SH-SY5Y (cell line): Measurements from ENCODE around the gene FMO1.

Experiments
- GATA2 ChIP-seq: IDR thresholded peaks from 2 replicates; pipeline ENCODE4 v1.6.1; 2011; ENCODE audit warnings: mild to moderate bottlenecking, low read depth, low read length
- GATA3 ChIP-seq: IDR thresholded peaks from 2 replicates; pipeline ENCODE4 v1.6.1; 2011; ENCODE audit warnings: low read depth, mild to moderate bottlenecking, low read length, moderate library complexity

FMO1 gene

GRCh38 chr1:171292799-171293198 is 44.5 kb downstream of the FMO1 start:
- TF ChIP-seq GATA3 (no peak), GATA2 (no peak)

- no peak for TF ChIP-seq GATA3
These were observed 47.5 kb downstream of the FMO1 start for GRCh38 chr1:171295821-171296220.

- no peak for TF ChIP-seq GATA3
- TF ChIP-seq GATA2, result no peak
These were observed 48.6 kb downstream of the FMO1 start for GRCh38 chr1:171296897-171297296.

GRCh38 chr1:171298696-171299095 is 50.4 kb downstream of the FMO1 start:
- TF ChIP-seq GATA2, result no peak
- TF ChIP-seq GATA3, result no peak

GRCh38 chr1:171299342-171299741 is 51.0 kb downstream of the FMO1 start:
- TF ChIP-seq GATA3 (no peak), GATA2 (no peak)

GRCh38 chr1:171300401-171300800 is 52.1 kb downstream of the FMO1 start:
- TF ChIP-seq GATA3 (no peak), GATA2 (no peak)

- TF ChIP-seq GATA3 (no peak), GATA2 (no peak)
These were observed 62.4 kb downstream of the FMO1 start for GRCh38 chr1:171310661-171311087.

- TF ChIP-seq GATA3 (no peak), GATA2 (no peak)
These were observed 63.7 kb downstream of the FMO1 start for GRCh38 chr1:171311771-171312558.

- TF ChIP-seq GATA3 (no peak), GATA2 (no peak)
These were observed 65.1 kb downstream of the FMO1 start for GRCh38 chr1:171313319-171313834.

- no peak for TF ChIP-seq GATA3
- no peak for TF ChIP-seq GATA2
These were observed 65.6 kb downstream of the FMO1 start, which contains the start of gene FMO4 for GRCh38 chr1:171313835-171314320. Gene FMO4, plus strand, starts transcription at chr1:171314183. Its CDS starts 5,643 bp downstream, at chr1:171319826.

- TF ChIP-seq GATA2 (no peak), GATA3 (no peak)
These were observed 81.0 kb downstream of the FMO1 start for GRCh38 chr1:171329251-171329650.

- TF ChIP-seq GATA3 (no peak), GATA2 (no peak)
These were observed 85.8 kb downstream of the FMO1 start for GRCh38 chr1:171334024-171334640.
